Suprapubic skin (tissue), 3 donors: ENCODE measurements around the gene AFG1L.

Experiments used
- CTCF ChIP-seq, 2 donors: fragments of 200-600 bp in 1 of 2; fragments of 450-650 bp in 1 of 2; sonication (generic) in 1 of 2; IDR thresholded peaks; one replicate each; pipeline ENCODE4 v1.5.1; 2016 to 2019; ENCODE audit warnings: antibody characterized with exemption in 2 of 2, mild to moderate bottlenecking in 1 of 2, moderate library complexity in 1 of 2
- POLR2A ChIP-seq, 2 donors: fragments of 450-650 bp; IDR thresholded peaks; one replicate each; pipeline ENCODE4 v1.6.1; 2017; ENCODE audit warnings: antibody characterized with exemption in 2 of 2, mild to moderate bottlenecking in 2 of 2, moderate library complexity in 2 of 2

DNA sequence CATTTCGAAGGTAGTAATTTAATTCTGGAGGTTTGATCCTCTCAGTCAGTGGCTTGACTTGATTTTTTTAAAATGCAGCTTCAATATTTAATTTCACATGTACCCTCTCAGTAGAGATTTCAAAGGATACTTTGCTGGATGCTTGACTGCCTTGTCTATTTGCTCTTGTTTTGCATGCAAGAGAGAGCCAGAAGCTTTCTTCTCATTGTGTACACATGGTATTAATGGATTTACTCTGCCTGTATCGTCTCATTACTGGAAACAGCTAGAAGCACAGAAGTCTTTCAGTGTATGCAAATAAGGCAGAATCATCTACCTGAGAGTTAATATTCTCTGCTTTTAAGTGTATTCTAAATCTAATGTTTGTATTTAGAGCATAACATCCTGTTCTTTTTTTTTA is 181.5 kb downstream of the AFG1L start:
- TF ChIP-seq POLR2A (IDR thresholded peaks at IDR 0.05) (no peak), CTCF (IDR thresholded peaks at IDR 0.05) (no peak)
